Measurements from ENCODE around the gene RARB. TPM values are rescaled to one million over a fixed set of nuclear protein-coding genes. Genes with fewer than 3 reads are reported as not detected.

Gene RARB
- total and polyA plus RNA-seq, 2 of the 13 experiments (the other 11 are each of a cell fraction or from before 2014, with no cell fraction given): 0.16 TPM; not detected in 1

GRCh38 chr3:25403968-25404367 lies 24.1 kb upstream of the RARB start:
- no peak overlapping the region for H3K27ac ChIP-seq (ENCODE audit: extremely low read length, insufficient read depth, low read length)
- H3K9me3 ChIP-seq (ENCODE audit: low read length): no peaks in the 10 kb centered on the region
- 16% methylated on average over 4 of the region's 4 CpGs for WGBS (ENCODE audit: low lambda C conversion rate)
- intact Hi-C loops (cut with micrococcal nuclease; ENCODE audit: unreplicated experiment): no loop called here
- DNase-seq (ENCODE audit: low spot score): no peak
- H3K4me1 ChIP-seq (ENCODE audit: insufficient read depth, low read length): no peaks in the 10 kb centered on the region
- H3K27me3 ChIP-seq (ENCODE audit: control insufficient read depth in 1 of 2, insufficient read depth in 2 of 2, low read length in 2 of 2): no peaks in the 10 kb centered on the region
- no peak for TF ChIP-seq ZNF329 (CRISPR knock-in tag; IDR thresholded peaks at IDR 0.05; ENCODE audit: low read depth)
- TF ChIP-seq SPEN (CRISPR knock-in tag; IDR thresholded peaks at IDR 0.05; ENCODE audit: low read depth): no peak
- TF ChIP-seq ARID2 (CRISPR knock-in tag; IDR thresholded peaks at IDR 0.05; ENCODE audit: borderline replicate concordance): no peak
- TF ChIP-seq IKZF5 (CRISPR knock-in tag; IDR thresholded peaks at IDR 0.05): no peak
- no peak for TF ChIP-seq NFATC3 (CRISPR knock-in tag; IDR thresholded peaks at IDR 0.05)
- no peak for TF ChIP-seq THAP9 (CRISPR knock-in tag; IDR thresholded peaks at IDR 0.05; ENCODE audit: borderline replicate concordance)
- no peak for TF ChIP-seq ZNF33B (CRISPR knock-in tag; IDR thresholded peaks at IDR 0.05)
- no peak for TF ChIP-seq NR0B2 (CRISPR knock-in tag; IDR thresholded peaks at IDR 0.05)
- TF ChIP-seq ZFAT (CRISPR knock-in tag; conservative IDR thresholded peaks at IDR 0.05): no peak
- no peak for TF ChIP-seq NR2F2 (IDR thresholded peaks at IDR 0.05; ENCODE audit: borderline replicate concordance, low read depth)
- no peak for TF ChIP-seq ARNTL (CRISPR knock-in tag; IDR thresholded peaks at IDR 0.05)
- no peak for TF ChIP-seq SRSF1 (optimal IDR thresholded peaks at IDR 0.05; ENCODE audit: low read depth, low read length)
- TF ChIP-seq SUZ12 (IDR thresholded peaks at IDR 0.05; ENCODE audit: low read depth, low read length): no peak
- no peak for TF ChIP-seq ZNF768 (CRISPR knock-in tag; IDR thresholded peaks at IDR 0.05)
- TF ChIP-seq RBFOX2 (IDR thresholded peaks at IDR 0.05; ENCODE audit: low read depth, low read length): no peak
- no peak for TF ChIP-seq ZNF784 (CRISPR knock-in tag; IDR thresholded peaks at IDR 0.05; ENCODE audit: borderline replicate concordance)
- no peak for TF ChIP-seq TCF12 (IDR thresholded peaks at IDR 0.05)
- TF ChIP-seq TCF12 (CRISPR knock-in tag; IDR thresholded peaks at IDR 0.05): no peak
- no peak for TF ChIP-seq ZNF232 (CRISPR knock-in tag; IDR thresholded peaks at IDR 0.05; ENCODE audit: borderline replicate concordance)
- no peak for TF ChIP-seq GFI1 (CRISPR knock-in tag; IDR thresholded peaks at IDR 0.05; ENCODE audit: borderline replicate concordance)
- TF ChIP-seq CEBPB (IDR thresholded peaks at IDR 0.05; ENCODE audit: borderline replicate concordance, low read depth, low read length): no peak
- CTCF ChIA-PET (ENCODE audit: low intra/inter-chr PET ratio, low total read pairs): no interaction called here
- no peaks in the 10 kb centered on the region for H4K20me1 ChIP-seq (ENCODE audit: insufficient read depth, low read length)
- POLR2A ChIA-PET: no interaction called here
- no TSS peak for BruUV-seq (replicated peaks)
- in situ Hi-C loops (cut with HindIII; ENCODE audit: extremely low pct_ligation_motif_present, low pct_unique_long_range_greater_than_20kb): no loop called here
- ATAC-seq: no peak
- H3K9ac ChIP-seq (ENCODE audit: insufficient read depth, low read depth, low read length): no peak overlapping the region
- H3K36me3 ChIP-seq (replicated peaks in 1 of 2; ENCODE audit: control insufficient read depth in 1 of 2, insufficient read depth in 2 of 2, low read length in 2 of 2): no peaks in the 10 kb centered on the region
- no peak overlapping the region for H3K4me3 ChIP-seq (replicated peaks in 1 of 3; ENCODE audit: insufficient read depth in 1 of 3, low read depth in 2 of 3, low read length in 3 of 3)
- FAIRE-seq: no peak
- H2AFZ ChIP-seq (ENCODE audit: low read length): no peak overlapping the region
- no peak overlapping the region for H3K4me2 ChIP-seq (ENCODE audit: low read depth, low read length)
- no peaks in the 10 kb centered on the region for H3K79me2 ChIP-seq (ENCODE audit: insufficient read depth, low read length)

Data from HepG2 (cell line).